HG03045 (cell line): ENCODE measurements around the gene AMER2.

Experiments
- ATAC-seq: cut with Tn5 transposase; IDR thresholded peaks from one replicate; pipeline ENCODE4 v1.9.1; 2021; ENCODE audit warnings: mild to moderate bottlenecking, moderate library complexity; ENCODE audit not compliant: unreplicated experiment

The AMER2 gene, protein sequence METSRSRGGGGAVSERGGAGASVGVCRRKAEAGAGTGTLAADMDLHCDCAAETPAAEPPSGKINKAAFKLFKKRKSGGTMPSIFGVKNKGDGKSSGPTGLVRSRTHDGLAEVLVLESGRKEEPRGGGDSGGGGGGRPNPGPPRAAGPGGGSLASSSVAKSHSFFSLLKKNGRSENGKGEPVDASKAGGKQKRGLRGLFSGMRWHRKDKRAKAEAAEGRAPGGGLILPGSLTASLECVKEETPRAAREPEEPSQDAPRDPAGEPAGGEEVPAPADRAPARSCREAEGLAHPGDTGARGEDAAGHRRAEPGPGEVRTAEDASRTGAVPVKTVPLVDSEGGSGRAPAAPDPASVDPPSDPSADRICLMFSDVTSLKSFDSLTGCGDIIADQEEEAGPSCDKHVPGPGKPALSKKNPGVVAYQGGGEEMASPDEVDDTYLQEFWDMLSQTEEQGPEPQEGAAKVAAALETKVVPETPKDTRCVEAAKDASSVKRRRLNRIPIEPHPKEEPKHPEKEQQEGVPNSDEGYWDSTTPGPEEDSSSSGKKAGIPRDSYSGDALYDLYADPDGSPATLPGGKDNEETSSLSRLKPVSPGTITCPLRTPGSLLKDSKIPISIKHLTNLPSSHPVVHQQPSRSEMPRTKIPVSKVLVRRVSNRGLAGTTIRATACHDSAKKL

GRCh38 chr13:25171517-25172302 is at the start of gene AMER2:
Gene AMER2, minus strand, starts transcription at chr13:25172288. Its CDS starts 669 bp downstream, at chr13:25171619.
- ATAC-seq = no peak

GRCh38 chr13:25218019-25218418 is 45.9 kb upstream of the AMER2 start:
- ATAC-seq = no peak

GRCh38 chr13:25217023-25217885 is 45.2 kb upstream of the AMER2 start:
- ATAC-seq = no peak

- ATAC-seq = no peak
Measured at GRCh38 chr13:25215253-25215575, 43.1 kb upstream of the AMER2 start.

DNA sequence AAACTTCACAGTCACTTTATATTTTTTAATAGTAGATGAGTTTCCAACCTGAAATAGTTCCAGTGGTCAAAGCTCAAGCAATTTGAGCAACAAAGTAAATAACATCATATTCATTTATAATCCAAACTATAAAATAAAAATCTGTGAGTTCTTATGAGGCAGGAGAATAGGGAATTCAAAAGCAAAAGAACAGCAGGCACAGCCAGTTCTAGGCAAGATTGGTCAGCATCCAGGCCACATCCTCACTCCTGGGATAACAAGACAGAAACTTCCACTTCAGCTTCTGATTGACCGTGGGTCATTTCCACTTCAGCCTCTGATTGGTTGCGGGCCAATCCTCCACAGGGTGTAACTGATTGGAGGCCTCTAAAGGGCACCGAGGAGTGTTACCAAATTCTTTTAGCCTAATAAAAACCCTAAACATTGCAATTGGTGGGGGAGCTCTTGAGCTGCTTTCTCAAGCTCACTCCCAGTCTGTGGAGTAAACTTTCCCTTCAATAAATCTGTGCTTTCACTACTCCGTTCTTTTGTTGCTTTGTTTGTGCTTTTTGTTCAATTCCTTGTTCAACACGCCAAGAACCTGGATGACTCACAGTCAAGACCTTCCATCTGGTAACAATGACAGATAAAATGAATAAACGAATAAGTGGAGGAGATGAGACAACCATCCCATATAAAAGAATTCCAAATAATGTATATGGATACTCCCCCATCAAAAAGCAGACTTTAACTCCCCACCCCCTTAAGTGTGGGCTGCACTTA is 42.6 kb upstream of the AMER2 start:
- ATAC-seq = no peak

- ATAC-seq = no peak
Measured at GRCh38 chr13:25213715-25214114, 41.6 kb upstream of the AMER2 start.

DNA sequence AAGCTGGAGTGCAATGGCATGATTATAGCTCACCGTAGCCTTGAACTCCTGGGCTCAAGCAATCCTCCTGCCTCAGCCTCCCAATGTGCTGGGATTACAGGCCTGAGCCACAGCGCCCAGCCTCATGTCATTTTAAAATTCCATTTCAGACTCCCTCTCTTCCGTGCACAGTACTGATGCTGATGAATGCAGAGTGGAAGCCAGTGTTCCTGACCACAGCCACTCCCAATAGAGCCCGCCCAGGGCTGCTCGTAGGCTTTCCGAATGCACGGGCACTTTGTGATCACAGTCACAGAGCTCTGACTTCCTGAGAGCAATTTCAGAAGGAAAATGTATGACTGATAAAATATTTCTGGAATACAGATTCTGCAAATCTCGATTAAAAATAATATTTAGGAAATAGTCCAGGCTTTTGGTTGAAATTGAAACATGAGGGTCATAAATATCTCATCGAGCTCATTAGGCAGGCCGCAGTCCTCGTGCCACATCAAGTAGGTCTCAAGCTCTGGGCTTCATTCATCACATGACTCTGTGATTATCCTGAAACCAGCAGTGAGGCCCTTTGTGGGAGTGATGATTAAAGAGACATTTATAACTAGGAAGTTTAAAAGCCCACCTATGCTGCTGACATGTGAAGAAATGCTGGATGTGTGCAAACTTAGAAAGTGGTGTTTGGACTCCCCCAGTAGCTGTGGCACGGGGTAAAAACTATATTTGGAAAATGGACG is 38.9 kb upstream of the AMER2 start:
- no peak for ATAC-seq

DNA sequence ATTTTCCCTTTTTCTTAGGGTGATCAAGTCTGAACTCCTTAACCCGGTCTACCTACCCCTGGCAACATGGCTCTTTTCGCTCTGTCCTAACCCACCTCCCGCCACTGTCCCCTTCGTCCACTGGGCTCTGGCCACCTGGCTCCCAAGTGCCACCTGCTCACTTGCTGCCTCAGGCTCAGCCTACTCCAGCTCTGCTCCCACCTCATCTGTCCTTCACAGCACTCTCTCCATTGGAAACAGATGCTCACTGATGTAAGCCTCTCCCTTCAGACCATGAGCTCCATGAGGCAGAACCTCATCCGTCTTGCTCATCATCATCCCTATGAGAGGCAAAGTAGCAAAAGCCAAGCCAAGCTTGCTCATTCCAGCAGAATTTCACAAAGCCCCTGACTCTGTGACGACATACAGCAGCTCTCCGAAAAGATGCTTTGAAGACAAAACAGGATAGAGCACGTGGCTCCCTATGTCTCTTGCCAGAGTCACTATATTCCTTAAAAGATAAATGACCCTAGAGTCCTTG is 35.3 kb upstream of the AMER2 start:
- no peak for ATAC-seq

DNA sequence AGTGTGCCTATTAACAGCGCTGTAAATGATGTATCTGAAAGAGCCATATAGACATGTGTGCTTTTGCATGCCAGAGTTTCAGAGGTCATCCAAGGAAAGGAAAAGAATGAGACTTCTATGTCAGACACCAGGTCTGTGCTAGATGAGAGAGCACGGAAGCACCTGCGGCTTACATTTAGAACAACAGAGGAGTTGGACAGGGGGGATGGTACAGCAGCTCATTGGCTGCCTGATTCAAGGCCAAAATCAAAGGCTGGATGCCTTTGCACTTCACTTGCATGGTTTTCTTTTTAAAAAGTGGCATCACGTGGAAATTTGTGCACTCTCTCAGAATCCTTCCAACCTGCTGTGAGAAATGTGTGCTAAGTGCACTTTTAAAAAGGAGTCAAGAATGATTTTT is 32.8 kb upstream of the AMER2 start:
- no peak for ATAC-seq

- no peak for ATAC-seq
Measured at GRCh38 chr13:25203127-25203740, 31.1 kb upstream of the AMER2 start.

- no peak for ATAC-seq
Measured at GRCh38 chr13:25200783-25201182, 28.7 kb upstream of the AMER2 start.

- ATAC-seq = no peak
Measured at GRCh38 chr13:25198647-25199046, 26.6 kb upstream of the AMER2 start.

- no peak for ATAC-seq
Measured at GRCh38 chr13:25196971-25197370, 24.9 kb upstream of the AMER2 start.

DNA sequence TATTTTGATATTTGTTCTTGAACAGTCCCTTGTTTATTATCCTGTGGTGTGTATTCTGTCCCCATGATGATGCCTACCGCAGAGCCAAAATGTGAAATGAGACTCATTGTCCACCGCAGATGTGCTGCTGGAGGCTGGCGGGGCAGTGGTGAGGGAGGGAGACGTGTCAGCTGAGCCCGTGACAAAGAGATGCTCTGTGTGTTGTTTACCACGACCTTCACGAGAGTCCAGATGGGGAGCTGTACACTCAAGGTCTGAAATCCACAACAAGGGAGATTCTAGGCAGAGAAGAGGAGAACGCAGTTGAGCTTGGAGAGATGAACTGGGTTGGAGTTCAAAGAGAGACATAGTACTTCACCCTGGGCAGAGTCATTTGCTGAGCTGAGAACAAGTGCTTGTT is 20.8 kb upstream of the AMER2 start:
- ATAC-seq = no peak

GRCh38 chr13:25192489-25192888 is 20.4 kb upstream of the AMER2 start:
- no peak for ATAC-seq

DNA sequence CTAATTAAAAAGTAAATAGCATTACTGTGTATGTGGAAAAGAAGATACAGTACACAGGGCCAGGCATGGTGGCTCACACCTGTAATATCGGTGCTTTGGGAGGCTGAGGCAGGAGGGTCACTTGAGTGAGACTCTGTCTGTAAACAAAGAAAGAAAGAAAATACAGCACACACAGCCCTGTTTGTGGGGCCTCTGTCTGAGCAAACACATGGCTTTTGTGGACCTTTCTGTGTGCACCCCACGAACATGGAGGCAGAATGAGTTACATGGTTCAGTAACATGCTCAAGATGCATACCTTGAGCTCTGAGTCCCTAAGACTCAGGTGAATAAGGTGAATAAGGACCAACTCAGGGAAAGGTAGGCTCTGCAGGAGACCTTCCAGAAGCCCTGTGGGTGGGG is 20.0 kb upstream of the AMER2 start:
- ATAC-seq = no peak

DNA sequence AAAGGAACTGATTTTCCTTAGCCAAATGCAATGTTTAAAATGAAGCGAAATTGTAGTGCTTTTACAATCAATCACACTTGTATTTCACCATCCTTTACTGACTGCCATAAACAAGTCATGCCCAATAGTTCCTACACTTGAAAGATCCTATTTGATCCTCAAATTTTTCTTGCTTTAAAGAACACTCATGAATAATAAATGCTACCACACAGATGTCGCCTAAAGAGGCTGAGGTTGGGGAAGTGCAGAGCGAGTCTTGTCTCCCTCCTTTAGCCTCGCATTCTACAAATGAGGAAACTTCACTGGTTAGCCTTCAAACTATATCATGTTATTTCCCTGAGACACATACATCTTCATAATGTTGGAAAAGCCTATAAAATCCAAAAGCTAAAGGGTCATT is 18.7 kb upstream of the AMER2 start:
- ATAC-seq = no peak

DNA sequence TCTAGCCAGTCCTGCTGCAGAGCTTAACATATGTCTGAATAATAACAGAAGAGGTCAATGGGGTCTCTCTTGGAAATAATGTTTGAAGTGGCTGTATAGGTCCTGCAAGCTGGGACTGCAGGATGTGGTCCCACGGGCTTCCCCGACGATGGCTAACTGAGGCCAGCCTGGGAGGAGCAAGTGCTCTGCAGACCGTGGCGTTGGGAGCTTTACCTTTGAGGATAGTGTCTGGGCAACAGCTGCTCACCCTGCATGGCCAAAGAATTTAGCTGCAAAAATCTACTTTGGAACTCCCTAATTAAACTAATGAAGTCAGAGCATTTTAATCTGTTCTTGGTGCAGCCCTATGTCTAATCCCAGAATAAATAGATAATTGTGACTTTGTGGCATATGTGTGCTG is 18.2 kb upstream of the AMER2 start:
- no peak for ATAC-seq

GRCh38 chr13:25187596-25187995 is 15.5 kb upstream of the AMER2 start:
- no peak for ATAC-seq
